ENCODE measurements around the gene BACH1.
"Not testable (repeated sequence)": the region's sequence is repeated elsewhere in the genome, so short reads cannot be mapped to it uniquely, and the experiment has no call there.

GRCh38 chr21:29281801-29282200 lies 16.9 kb upstream of the BACH1 start:
- TF ChIP-seq CHD2 (IDR thresholded peaks at IDR 0.05; ENCODE audit: low read length); EP300 (IDR thresholded peaks at IDR 0.05; ENCODE audit: borderline replicate concordance in 1 of 2, low read depth in 2 of 2, low read length in 2 of 2); POLR2A (IDR thresholded peaks at IDR 0.05; ENCODE audit: control extremely low read depth in 1 of 2, low read depth in 2 of 2, low read length in 2 of 2); MAFK (IDR thresholded peaks at IDR 0.05; ENCODE audit: low read depth, low read length): not testable (repeated sequence)

All from H1 (cell line).